Daoy (cell line): Measurements from ENCODE around the gene RPS6KA4. TPM values are rescaled to one million over a fixed set of nuclear protein-coding genes. Genes with fewer than 3 reads are reported as not detected.

ENCODE experiments used
- DNase-seq: peaks from one replicate; pipeline ENCODE4 v3.0.0-alpha.2; 2015; ENCODE audit warnings: low read depth
- total RNA-seq: library from RNA; depleted of rRNA; stranded (reverse); fragments of >200 nt; shearing (Covaris generic); gene quantifications from 2 replicates; pipeline ENCODE4 v1.2.3, GENCODE V29; 2014

The RPS6KA4 gene
- total RNA-seq, 1 experiment from 2014 or later = 28.7 TPM

DNA sequence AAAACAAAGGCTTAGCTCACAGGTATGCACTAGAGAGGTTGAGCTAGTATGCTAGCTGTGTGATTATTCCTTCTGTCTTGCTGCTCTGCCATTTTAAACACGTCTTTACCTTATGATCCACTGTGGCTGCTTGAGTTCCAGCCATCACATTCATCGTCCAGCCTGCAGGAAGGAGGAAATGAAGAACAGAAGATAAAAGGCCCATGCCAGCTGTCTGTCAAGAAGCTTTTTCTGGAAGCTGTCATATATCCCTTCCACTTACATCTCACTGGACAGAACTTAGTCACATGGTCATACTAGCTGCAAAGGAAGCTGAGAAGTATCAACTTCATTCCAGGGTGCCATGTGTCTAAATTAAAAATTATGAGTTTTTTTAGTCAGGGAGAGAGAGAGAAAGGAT, 31.6 kb upstream of the RPS6KA4 start:
- no peak for DNase-seq

DNA sequence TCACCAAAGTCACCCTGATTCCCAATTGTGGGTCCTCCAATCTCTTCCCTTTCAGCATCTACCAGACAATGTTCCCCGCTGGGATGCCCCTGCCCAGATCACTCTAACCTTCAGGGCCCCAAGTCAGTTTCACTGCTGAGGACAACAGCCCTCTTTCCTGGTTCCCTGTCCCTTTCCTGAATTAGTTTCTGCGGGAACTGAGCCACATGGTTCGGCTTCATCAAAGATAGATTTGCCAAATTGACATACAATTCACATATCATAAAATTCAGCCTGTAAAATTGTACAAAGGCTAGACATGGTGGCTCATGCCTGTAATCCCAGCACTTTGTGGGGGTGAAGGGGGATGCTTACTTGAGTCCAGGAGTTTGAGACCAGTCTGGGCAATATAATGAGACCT, 31.0 kb upstream of the RPS6KA4 start:
- no peak for DNase-seq

- no peak for DNase-seq
These were observed 28.1 kb upstream of the RPS6KA4 start for GRCh38 chr11:64330888-64331287.

- peak; percentile 92 for DNase-seq
These were observed 27.2 kb upstream of the RPS6KA4 start for GRCh38 chr11:64331569-64332371.

DNA sequence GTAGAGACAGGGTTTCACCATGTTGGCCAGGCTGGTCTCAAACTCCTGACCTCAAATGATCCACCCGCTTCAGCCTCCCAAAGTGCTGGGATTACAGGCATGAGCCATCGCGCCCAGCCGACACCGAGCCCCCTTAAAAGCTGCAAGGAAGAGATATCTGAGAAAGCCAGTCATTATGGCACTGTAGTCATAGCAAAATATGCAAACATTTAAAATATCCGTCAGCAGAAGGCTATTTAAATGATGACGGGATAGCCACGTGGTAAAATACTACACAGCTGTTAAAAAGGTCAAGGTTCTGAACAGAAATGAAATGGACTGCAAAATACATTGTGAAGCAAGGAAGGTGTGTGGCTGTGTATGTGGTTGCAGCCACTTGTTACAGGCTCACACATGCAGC, 25.4 kb upstream of the RPS6KA4 start:
- DNase-seq = no peak

GRCh38 chr11:64334764-64335735, 23.9 kb upstream of the RPS6KA4 start:
- DNase-seq = peak; percentile 98

GRCh38 chr11:64337538-64338249, 21.3 kb upstream of the RPS6KA4 start:
- DNase-seq = no peak

- no peak for DNase-seq
These were observed 20.2 kb upstream of the RPS6KA4 start for GRCh38 chr11:64338716-64339115.

DNA sequence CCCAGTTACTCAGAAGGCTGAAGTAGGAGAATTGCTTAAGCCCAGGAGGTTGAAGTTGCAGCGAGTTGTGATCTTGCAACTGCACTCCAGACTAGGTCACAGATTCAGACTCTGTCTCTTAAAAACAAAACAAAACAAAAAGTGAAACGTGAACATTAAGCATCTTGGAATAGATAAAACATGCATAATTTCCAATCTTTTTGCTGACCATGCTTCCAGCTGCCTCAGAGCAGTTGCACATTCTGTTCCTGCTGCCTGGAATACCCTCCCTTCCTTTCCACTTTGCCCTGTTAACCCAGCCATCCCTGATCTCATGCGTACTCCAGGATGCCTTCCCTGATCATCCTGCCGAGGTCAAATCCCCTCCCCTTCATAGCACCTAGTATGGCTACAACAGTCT, 19.7 kb upstream of the RPS6KA4 start:
- DNase-seq = no peak

DNA sequence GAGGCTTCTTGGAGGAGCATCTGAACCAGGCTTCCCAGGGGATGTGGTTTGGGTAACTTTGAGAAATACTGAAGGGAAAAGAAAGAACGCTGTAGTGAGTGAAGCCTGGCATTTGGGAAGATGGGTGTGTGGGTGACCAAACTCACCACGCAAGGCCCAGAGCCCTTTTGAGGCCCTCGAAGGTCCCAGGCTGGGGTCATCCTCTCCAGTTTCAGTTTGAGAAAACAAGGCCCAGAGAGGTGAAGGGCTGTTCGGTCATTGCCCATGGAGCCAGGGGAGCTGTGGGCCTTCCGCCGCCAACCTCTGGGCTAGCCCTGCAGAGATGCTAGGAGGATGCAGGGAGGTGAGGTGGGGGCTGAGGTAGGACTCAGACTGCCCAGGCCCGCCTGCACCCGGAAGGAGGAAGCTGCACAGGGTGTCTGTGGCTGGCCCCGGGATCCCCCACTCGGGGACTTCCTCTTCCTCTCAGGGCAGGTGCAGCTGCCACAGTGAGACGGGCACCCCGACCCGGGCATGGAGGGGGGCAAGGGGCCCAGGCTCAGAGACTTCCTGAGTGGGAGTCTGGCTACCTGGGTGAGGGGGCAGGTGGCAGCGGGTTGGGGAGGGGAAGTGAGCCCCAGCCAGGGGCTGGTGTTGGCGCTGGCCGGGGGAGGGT, 19.1 kb upstream of the RPS6KA4 start, which contains the start of gene CCDC88B:
CCDC88B (plus strand) TSS at position 451 of the 655 bp plus-strand sequence; CDS start at position 514, 63 bp downstream.
- DNase-seq = no peak

DNA sequence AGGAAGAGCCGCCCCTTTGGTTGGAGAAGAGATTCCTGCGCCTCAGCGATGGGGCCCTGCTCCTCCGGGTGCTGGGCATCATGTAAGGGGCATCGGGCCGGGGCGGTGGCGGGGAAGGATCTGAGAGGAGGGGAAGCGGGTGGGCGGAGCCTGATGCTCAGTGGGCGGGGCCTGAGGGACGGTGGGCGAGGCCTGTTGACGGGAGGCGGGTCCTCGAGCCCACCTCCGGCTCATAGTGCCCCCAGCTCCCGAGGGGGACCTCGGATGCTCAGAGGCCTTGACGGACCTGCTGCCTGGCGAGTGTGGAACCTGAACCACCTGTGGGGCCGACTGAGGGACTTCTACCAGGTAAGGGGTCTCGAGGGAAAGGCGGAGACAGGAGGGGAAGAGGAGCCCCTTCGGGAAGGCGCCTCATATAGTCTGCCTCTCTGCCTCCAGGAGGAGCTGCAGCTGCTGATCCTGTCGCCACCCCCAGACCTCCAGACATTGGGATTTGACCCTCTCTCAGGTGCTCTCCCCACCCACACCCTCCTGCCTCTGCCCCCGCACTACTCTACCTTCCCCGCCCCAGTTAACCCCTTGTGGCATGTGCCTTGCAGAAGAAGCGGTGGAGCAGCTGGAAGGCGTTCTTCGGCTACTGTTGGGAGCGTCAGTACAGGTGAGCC, 18.2 kb upstream of the RPS6KA4 start:
- no peak for DNase-seq

DNA sequence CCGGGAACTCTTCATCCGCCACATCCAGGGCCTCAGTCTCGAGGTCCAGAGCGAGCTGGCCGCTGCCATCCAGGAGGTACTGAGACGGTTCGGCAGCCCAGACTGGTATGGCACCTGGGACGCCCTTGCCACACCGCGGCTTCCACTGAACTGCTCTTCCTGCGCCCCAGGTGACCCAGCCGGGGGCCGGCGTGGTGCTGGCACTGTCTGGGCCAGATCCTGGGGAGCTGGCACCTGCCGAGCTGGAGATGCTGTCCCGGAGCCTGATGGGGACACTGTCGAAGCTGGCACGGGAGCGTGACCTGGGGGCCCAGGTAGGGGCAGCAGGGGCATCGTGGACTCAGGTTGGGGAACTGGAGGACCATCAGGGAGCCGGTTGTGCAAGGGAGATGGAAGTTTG, 17.5 kb upstream of the RPS6KA4 start:
- DNase-seq = no peak

DNA sequence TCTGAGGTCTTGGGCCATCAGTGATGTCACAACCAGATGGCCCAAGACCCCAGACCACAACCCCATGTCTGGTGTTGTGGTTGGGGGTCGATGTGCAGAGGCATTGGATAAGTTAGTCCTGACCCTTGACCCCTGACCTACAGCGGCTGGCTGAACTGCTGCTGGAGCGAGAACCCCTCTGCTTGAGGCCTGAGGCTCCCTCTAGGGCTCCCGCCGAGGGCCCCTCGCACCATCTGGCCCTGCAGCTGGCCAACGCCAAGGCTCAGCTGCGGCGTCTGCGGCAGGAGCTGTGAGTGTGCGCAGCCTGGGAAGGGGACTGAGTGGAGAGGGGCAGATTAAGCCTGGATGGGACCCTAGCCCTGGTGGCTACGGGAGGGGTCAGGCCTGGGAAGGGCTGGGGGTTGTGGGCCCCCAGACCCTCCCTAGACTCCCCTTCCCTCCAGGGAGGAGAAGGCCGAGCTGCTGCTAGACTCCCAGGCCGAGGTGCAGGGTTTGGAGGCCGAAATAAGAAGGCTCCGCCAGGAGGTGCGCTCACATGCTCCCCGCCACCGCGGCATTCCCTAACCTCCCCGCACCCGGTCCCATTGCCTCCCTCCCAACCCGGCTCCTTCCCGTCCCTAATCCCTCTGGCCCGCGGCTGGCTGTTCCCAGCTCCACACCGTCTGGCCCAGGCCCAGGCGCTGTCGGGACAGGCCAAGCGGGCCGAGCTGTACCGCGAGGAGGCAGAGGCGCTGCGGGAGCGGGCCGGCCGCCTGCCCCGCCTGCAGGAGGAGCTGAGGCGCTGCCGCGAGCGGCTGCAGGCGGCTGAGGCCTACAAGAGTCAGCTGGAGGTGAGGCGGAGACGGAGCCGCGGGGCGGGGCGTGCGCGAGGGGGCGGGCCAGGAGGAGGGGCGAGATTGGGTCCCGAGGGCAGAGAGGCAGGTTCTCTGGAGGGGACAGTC, 16.8 kb upstream of the RPS6KA4 start:
- DNase-seq = peak; percentile 95

DNA sequence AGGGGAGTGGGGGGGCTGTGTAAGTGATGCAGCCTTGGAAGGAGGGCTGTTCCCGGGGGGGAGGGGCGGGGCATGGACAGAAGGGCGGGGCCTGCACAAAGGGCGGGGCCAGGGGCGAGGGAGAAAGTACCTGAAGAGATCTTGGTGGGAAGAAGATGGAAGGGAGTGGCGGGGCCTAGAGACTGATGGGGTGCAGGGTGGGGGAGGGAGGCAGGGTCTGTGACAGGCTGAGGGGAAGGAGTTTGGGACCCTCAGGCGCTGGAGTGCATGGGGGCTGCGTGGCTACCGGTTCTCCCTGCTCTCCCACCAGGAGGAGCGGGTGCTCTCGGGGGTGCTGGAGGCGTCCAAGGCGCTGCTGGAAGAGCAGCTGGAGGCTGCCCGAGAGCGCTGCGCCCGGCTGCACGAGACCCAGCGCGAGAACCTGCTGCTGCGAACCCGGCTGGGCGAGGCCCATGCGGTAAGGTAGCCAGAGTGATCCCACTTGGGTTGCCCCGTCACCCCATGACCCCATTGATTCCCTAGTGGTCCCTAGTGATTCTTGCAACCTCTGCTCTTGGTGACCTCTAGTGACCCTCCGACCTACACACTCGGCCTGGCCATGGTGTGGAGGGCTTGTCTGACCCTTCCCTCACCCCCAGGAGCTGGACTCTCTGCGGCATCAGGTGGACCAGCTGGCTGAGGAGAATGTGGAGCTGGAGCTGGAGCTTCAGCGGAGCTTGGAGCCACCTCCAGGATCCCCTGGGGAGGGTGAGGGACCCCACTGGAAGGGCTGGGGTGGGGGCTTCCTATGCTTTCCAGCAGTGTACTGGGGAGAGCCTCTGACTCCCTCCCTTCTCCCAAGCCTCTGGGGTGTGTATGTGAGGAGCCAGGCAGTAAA, 15.9 kb upstream of the RPS6KA4 start:
- no peak for DNase-seq

- DNase-seq = no peak
These were observed 15.0 kb upstream of the RPS6KA4 start for GRCh38 chr11:64343767-64344559.

DNA sequence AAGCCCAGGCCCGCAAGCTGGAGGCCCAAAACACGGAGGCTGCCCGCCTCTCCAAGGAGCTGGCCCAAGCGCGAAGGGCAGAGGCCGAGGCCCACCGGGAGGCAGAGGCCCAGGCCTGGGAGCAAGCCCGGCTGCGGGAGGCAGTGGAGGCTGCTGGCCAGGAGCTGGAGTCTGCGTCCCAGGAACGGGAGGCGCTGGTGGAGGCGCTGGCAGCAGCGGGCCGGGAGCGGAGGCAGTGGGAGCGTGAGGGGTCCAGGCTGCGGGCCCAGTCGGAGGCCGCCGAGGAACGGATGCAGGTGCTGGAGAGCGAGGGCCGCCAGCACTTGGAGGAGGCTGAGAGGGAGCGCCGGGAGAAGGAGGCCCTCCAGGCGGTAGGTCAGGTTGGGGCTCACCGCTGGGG, 14.2 kb upstream of the RPS6KA4 start:
- no peak for DNase-seq

GRCh38 chr11:64347193-64347867, 11.6 kb upstream of the RPS6KA4 start:
- DNase-seq = no peak
